ENCODE results near the gene ELFN1. TPM values are rescaled to one million over a fixed set of nuclear protein-coding genes. Genes with fewer than 3 reads are reported as not detected.

ELFN1 gene
- total and polyA plus RNA-seq, 2 donors (not counting 3 experiments of a cell fraction or from before 2014, with no cell fraction given) = 0.37 to 1.0 TPM

DNA sequence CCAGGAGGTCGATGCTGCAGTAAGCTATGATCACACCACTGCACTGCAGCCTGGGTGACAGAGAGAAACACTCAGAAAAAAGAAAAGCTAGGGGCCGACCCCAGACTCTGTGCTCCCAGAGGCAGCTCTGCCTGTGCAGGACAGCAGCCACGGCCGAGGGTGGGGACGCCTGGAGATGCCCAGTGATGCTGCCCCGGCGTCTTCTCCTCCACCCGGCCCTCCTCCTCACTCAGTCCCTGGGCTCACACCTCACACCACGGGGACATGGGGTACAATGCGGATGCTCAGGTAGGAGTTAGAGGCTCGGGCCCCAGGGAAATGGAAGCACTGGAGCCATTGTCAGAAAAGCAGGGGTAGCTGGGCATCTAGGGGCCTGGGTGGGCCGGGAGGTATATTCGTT lies 46.3 kb upstream of the ELFN1 start:
- dilution Hi-C loops (cut with MboI; ENCODE audit: extremely low pct_ligation_motif_present, low sequenced_read_pairs) = no loop called here

More for the DNA sequence above, 46.3 kb upstream of the ELFN1 start:
- no TSS peak for BruUV-seq (replicated peaks)
- Histone ChIP-seq H3K36me3 (ENCODE audit: control insufficient read depth in 2 of 2, extremely low read depth in 1 of 2, insufficient read depth in 2 of 2, low read length in 2 of 2) (no peaks in the 10 kb centered on the region), H3K4me3 (replicated peaks in 1 of 3; ENCODE audit: insufficient read depth in 1 of 3, low read depth in 1 of 3, low read length in 3 of 3) (no peak overlapping the region), H4K20me1 (replicated peaks; ENCODE audit: control insufficient read depth, extremely low read depth, insufficient read depth, low read length) (no peaks in the 10 kb centered on the region), H3K9me3 (replicated peaks; ENCODE audit: control insufficient read depth, insufficient read depth, low read length) (no peaks in the 10 kb centered on the region), H3K4me2 (ENCODE audit: insufficient read depth, low read length) (no peak overlapping the region), H3K79me2 (ENCODE audit: control insufficient read depth, insufficient read depth, low read length) (no peaks in the 10 kb centered on the region), H3K27ac (ENCODE audit: insufficient read depth, low read depth, low read length) (no peak overlapping the region), H3K27me3 (ENCODE audit: control insufficient read depth in 2 of 2, insufficient read depth in 2 of 2, low read length in 2 of 2) (no peaks in the 10 kb centered on the region), H2AFZ (ENCODE audit: low read depth, low read length) (no peak overlapping the region), H3K4me1 (ENCODE audit: control insufficient read depth, extremely low read depth, insufficient read depth, low read length) (no peaks in the 10 kb centered on the region), H3K9ac (replicated peaks; ENCODE audit: extremely low read depth, insufficient read depth, low read length) (no peak overlapping the region), H3K9me1 (replicated peaks; ENCODE audit: control insufficient read depth, extremely low read depth, insufficient read depth, low read length) (no peaks in the 10 kb centered on the region)
- TF ChIP-seq, protein P1, sequence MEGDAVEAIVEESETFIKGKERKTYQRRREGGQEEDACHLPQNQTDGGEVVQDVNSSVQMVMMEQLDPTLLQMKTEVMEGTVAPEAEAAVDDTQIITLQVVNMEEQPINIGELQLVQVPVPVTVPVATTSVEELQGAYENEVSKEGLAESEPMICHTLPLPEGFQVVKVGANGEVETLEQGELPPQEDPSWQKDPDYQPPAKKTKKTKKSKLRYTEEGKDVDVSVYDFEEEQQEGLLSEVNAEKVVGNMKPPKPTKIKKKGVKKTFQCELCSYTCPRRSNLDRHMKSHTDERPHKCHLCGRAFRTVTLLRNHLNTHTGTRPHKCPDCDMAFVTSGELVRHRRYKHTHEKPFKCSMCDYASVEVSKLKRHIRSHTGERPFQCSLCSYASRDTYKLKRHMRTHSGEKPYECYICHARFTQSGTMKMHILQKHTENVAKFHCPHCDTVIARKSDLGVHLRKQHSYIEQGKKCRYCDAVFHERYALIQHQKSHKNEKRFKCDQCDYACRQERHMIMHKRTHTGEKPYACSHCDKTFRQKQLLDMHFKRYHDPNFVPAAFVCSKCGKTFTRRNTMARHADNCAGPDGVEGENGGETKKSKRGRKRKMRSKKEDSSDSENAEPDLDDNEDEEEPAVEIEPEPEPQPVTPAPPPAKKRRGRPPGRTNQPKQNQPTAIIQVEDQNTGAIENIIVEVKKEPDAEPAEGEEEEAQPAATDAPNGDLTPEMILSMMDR (IDR thresholded peaks at IDR 0.05; ENCODE audit: extremely low read depth in 1 of 2, insufficient read depth in 1 of 2, low read depth in 1 of 2, low read length in 2 of 2) = no peak
- TF ChIP-seq MYC (IDR thresholded peaks at IDR 0.05; ENCODE audit: low read depth, low read length) = no peak
- TF ChIP-seq, protein P2, sequence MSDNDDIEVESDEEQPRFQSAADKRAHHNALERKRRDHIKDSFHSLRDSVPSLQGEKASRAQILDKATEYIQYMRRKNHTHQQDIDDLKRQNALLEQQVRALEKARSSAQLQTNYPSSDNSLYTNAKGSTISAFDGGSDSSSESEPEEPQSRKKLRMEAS (IDR thresholded peaks at IDR 0.05; ENCODE audit: insufficient read depth, insufficient read length) = no peak
- no peak for TF ChIP-seq EZH2 (IDR thresholded peaks at IDR 0.05; ENCODE audit: borderline replicate concordance, low read depth, low read length, severe bottlenecking)
- TF ChIP-seq GATA2 (IDR thresholded peaks at IDR 0.05; ENCODE audit: insufficient read depth, insufficient read length, low read depth, low read length) = no peak
- no peak for TF ChIP-seq POLR2A (IDR thresholded peaks at IDR 0.05; ENCODE audit: low read depth, low read length)
- TF ChIP-seq FOS (IDR thresholded peaks at IDR 0.05; ENCODE audit: borderline replicate concordance, insufficient read depth, low read length) = no peak
- TF ChIP-seq POLR2AphosphoS5 (IDR thresholded peaks at IDR 0.05; ENCODE audit: insufficient read depth, low read depth, low read length) = no peak
- TF ChIP-seq JUN (IDR thresholded peaks at IDR 0.05; ENCODE audit: borderline replicate concordance, insufficient read depth, insufficient read length, low read depth) = no peak
- intact Hi-C loops (cut with micrococcal nuclease) = no loop called here
- DNase-seq (ENCODE audit: low read depth, low spot score) = no peak
- no peak for FAIRE-seq
- CTCF ChIA-PET = interaction anchor here (1.4 kb wide), 1 partner anchor 11 kb away, joined by 3 read pairs; no protein-coding TSS in a partner anchor
- POLR2A ChIA-PET = no interaction called here

Data from endothelial cell of umbilical vein (primary cell).